Measurements from ENCODE around the gene RIPOR1. TPM values are rescaled to one million over a fixed set of nuclear protein-coding genes. Genes with fewer than 3 reads are reported as not detected.
A peak's percentile ranks its signal among the peaks of the same experiment; 100 is the strongest.

RIPOR1 gene
- total RNA-seq, 4 donors from 2014 or later = 63.1 to 108 (median 68.4) TPM

GRCh38 chr16:67540756-67541155, 12.1 kb downstream of the RIPOR1 start:
- no peak overlapping the region for H3K27ac ChIP-seq (replicated peaks in 1 of 4)
- peaks cover 74 to 90% (median 80%) of the 10 kb centered on the region in 4 donors for H3K4me1 ChIP-seq
- DNase-seq (ENCODE audit: extremely low spot score) = no peak
- no peaks in the 10 kb centered on the region for H3K9me3 ChIP-seq
- H3K36me3 ChIP-seq = peaks cover 21 to 74% (median 70%) of the 10 kb centered on the region in 4 donors
- 100% methylated on average over 1 of the region's 1 CpG for WGBS
- no peak overlapping the region for H3K4me3 ChIP-seq
- H3K27me3 ChIP-seq = no peaks in the 10 kb centered on the region
- intact Hi-C loops (cut with DNase I) = no loop called here
- TF ChIP-seq CTCF (IDR thresholded peaks at IDR 0.05) (no peak), POLR2AphosphoS5 (IDR thresholded peaks at IDR 0.05) (no peak), EP300 (IDR thresholded peaks at IDR 0.05) (no peak), POLR2A (IDR thresholded peaks at IDR 0.05; ENCODE audit: low read depth) (no peak)

GRCh38 chr16:67541391-67542263, 13.0 kb downstream of the RIPOR1 start:
- TF ChIP-seq EP300 (IDR thresholded peaks at IDR 0.05) (no peak), POLR2AphosphoS5 (IDR thresholded peaks at IDR 0.05) (no peak), POLR2A (IDR thresholded peaks at IDR 0.05; ENCODE audit: low read depth) (no peak), CTCF (IDR thresholded peaks at IDR 0.05) (no peak)

GRCh38 chr16:67542464-67542863, 13.8 kb downstream of the RIPOR1 start:
- no peak for DNase-seq (ENCODE audit: extremely low spot score)
- H3K9me3 ChIP-seq = no peaks in the 10 kb centered on the region
- H3K27ac ChIP-seq (replicated peaks in 1 of 4) = peak overlapping the region; percentile 3 to 50 (median 28)
- no peak overlapping the region for H3K4me3 ChIP-seq
- H3K36me3 ChIP-seq = peaks cover 26 to 91% (median 86%) of the 10 kb centered on the region in 4 donors
- H3K4me1 ChIP-seq = peaks cover 74 to 90% (median 80%) of the 10 kb centered on the region in 4 donors
- TF ChIP-seq POLR2AphosphoS5 (IDR thresholded peaks at IDR 0.05) = no peak
- intact Hi-C loops (cut with DNase I) = no loop called here
- no peaks in the 10 kb centered on the region for H3K27me3 ChIP-seq

More at GRCh38 chr16:67541391-67542263, 13.0 kb downstream of the RIPOR1 start:
- WGBS = 80% methylated on average over 9 of the region's 14 CpGs
- peaks cover 26 to 82% (median 78%) of the 10 kb centered on the region in 4 donors for H3K36me3 ChIP-seq
- DNase-seq (ENCODE audit: extremely low spot score) = no peak
- H3K4me3 ChIP-seq = no peak overlapping the region
- no peaks in the 10 kb centered on the region for H3K9me3 ChIP-seq
- H3K27ac ChIP-seq (replicated peaks in 1 of 4) = peak overlapping the region; percentile 3 to 50 (median 28)
- no peaks in the 10 kb centered on the region for H3K27me3 ChIP-seq
- H3K4me1 ChIP-seq = peaks cover 74 to 90% (median 80%) of the 10 kb centered on the region in 4 donors
- intact Hi-C loops (cut with DNase I) = no loop called here

GRCh38 chr16:67543036-67543435, 14.4 kb downstream of the RIPOR1 start:
- TF ChIP-seq POLR2AphosphoS5 (IDR thresholded peaks at IDR 0.05) = no peak
- TF ChIP-seq CTCF (IDR thresholded peaks at IDR 0.05) = no peak
- no peak for TF ChIP-seq EP300 (IDR thresholded peaks at IDR 0.05)
- TF ChIP-seq POLR2A (IDR thresholded peaks at IDR 0.05; ENCODE audit: low read depth) = no peak
- no peaks in the 10 kb centered on the region for H3K27me3 ChIP-seq
- DNase-seq (ENCODE audit: extremely low spot score) = no peak
- H3K27ac ChIP-seq (replicated peaks in 1 of 4) = peak overlapping the region in 1 of 4 donors; percentile 50
- 94% methylated on average over 4 of the region's 8 CpGs for WGBS
- peaks cover 74 to 90% (median 82%) of the 10 kb centered on the region in 4 donors for H3K4me1 ChIP-seq
- peaks cover 26 to 97% (median 91%) of the 10 kb centered on the region in 4 donors for H3K36me3 ChIP-seq
- no peak overlapping the region for H3K4me3 ChIP-seq
- intact Hi-C loops (cut with DNase I) = no loop called here
- H3K9me3 ChIP-seq = no peaks in the 10 kb centered on the region

- intact Hi-C loops (cut with DNase I) = no loop called here
- TF ChIP-seq CTCF (IDR thresholded peaks at IDR 0.05) (no peak), POLR2AphosphoS5 (IDR thresholded peaks at IDR 0.05) (peak in 1 of 2 donors; percentile 39), EP300 (IDR thresholded peaks at IDR 0.05) (no peak), POLR2A (IDR thresholded peaks at IDR 0.05; ENCODE audit: low read depth) (no peak)
- peak; percentile 90 for DNase-seq (ENCODE audit: extremely low spot score)
- Histone ChIP-seq H3K27ac (replicated peaks in 1 of 4) (no peak overlapping the region), H3K4me3 (no peak overlapping the region), H3K27me3 (no peaks in the 10 kb centered on the region), H3K4me1 (peaks cover 68 to 90% (median 80%) of the 10 kb centered on the region in 4 donors), H3K9me3 (no peaks in the 10 kb centered on the region), H3K36me3 (peaks cover 26 to 100% (median 95%) of the 10 kb centered on the region in 4 donors)
- WGBS = 86% methylated on average over 6 of the region's 6 CpGs
Measured at GRCh38 chr16:67543582-67543981, 15.0 kb downstream of the RIPOR1 start.

Measured in esophagus muscularis mucosa (tissue), 4 donors.